CD4-positive, alpha-beta T cell (primary cell): Measurements from ENCODE around the gene NREP. TPM values are rescaled to one million over a fixed set of nuclear protein-coding genes. Genes with fewer than 3 reads are reported as not detected.

Experiments used
- ATAC-seq: fragments of 200-7000 bp; cut with Tn5 transposase; one replicate; pipeline ENCODE4 v1.10.0; 2022; ENCODE audit warnings: mild to moderate bottlenecking; ENCODE audit not compliant: poor library complexity
- CTCF ChIA-PET: fragments of 350-600 bp; sonication (Branson Sonifier 250); formaldehyde crosslinking; loops from one replicate; lab custom pipeline; 2021; ENCODE audit warnings: antibody characterized with exemption, inconsistent platforms; lab: Charles Lee
- POLR2A ChIA-PET: fragments of 350-600 bp; sonication (Branson Sonifier 250); formaldehyde crosslinking; loops from one replicate; lab custom pipeline; 2021; ENCODE audit warnings: antibody characterized with exemption, inconsistent platforms; lab: Charles Lee
- DNase-seq, 14 experiments: peaks; one replicate each; pipeline ENCODE4 v3.0.0-alpha.2; 2013 to 2020; ENCODE audit warnings: mixed read lengths in 2 of 14
- H3K27ac ChIP-seq, 2 donors: one replicate each; pipeline versions ENCODE4 v1.5.1 to v1.7.0; 2013; ENCODE audit warnings: low read length in 2 of 2, low read depth in 1 of 2, mild to moderate bottlenecking in 1 of 2
- H3K27me3 ChIP-seq, 2 experiments: 1 replicate in 1 of 2; 2 replicates in 1 of 2; pipeline versions ENCODE4 v1.6.1 to v1.7.0; 2013; ENCODE audit warnings: low read length in 2 of 2, control low read depth in 1 of 2, mild to moderate bottlenecking in 1 of 2, moderate library complexity in 1 of 2; ENCODE audit not compliant: insufficient read depth in 2 of 2, control insufficient read depth in 1 of 2
- H3K36me3 ChIP-seq: one replicate; pipeline ENCODE4 v1.6.1; 2013; ENCODE audit warnings: low read length, control low read depth; ENCODE audit not compliant: insufficient read depth
- H3K4me1 ChIP-seq: one replicate; pipeline ENCODE4 v1.6.1; 2013; ENCODE audit warnings: low read length, control low read depth; ENCODE audit not compliant: insufficient read depth
- H3K4me3 ChIP-seq: one replicate; pipeline ENCODE4 v1.5.1; 2013; ENCODE audit warnings: mild to moderate bottlenecking, low read length, moderate library complexity
- H3K9me3 ChIP-seq, 2 experiments: 1 replicate in 1 of 2; 2 replicates in 1 of 2; pipeline versions ENCODE4 v1.6.1 to v1.7.0; 2013; ENCODE audit warnings: low read length in 2 of 2, mild to moderate bottlenecking in 2 of 2, control low read depth in 1 of 2, moderate library complexity in 1 of 2; ENCODE audit not compliant: control insufficient read depth in 1 of 2, insufficient read depth in 1 of 2
- H3K27ac Mint-ChIP-seq: one replicate; pipeline ENCODE4 v1.8.0; 2020; ENCODE audit warnings: mixed read lengths
- H3K27me3 Mint-ChIP-seq: one replicate; pipeline ENCODE4 v1.8.0; 2021; ENCODE audit warnings: mixed read lengths
- H3K36me3 Mint-ChIP-seq: one replicate; pipeline ENCODE4 v1.8.0; 2021; ENCODE audit warnings: low read depth, mixed read lengths
- H3K4me1 Mint-ChIP-seq: one replicate; pipeline ENCODE4 v1.8.0; 2021; ENCODE audit warnings: low read depth, mixed read lengths
- H3K4me3 Mint-ChIP-seq: one replicate; pipeline ENCODE4 v1.8.0; 2020; ENCODE audit warnings: mild to moderate bottlenecking, mixed read lengths
- H3K9me3 Mint-ChIP-seq: one replicate; pipeline ENCODE4 v1.8.0; 2020; ENCODE audit warnings: mixed read lengths
- CTCF ChIP-seq: fragments of 200-600 bp; IDR thresholded peaks from one replicate; pipeline ENCODE4 v1.8.0; 2022; ENCODE audit warnings: antibody characterized with exemption, mild to moderate bottlenecking
- intact Hi-C, 2 experiments: fragments of 100-400 bp; cut with DNase I in 1 of 2; cut with micrococcal nuclease in 1 of 2; formaldehyde crosslinking; loops; one replicate each; pipeline versions ENCODE4 v1.15.1 to v1.9.0; 2023 to 2025; cut with DNase I, micrococcal nuclease
- total RNA-seq, 174 experiments: library from RNA in 2 of 174; stranded (reverse) in 2 of 174; gene quantifications; one replicate each; pipeline ENCODE4 v1.2.3 and lab custom pipeline; 2021 to 2026

Gene NREP
- total RNA-seq, 2 experiments from 2014 or later: 2.3 to 2.9 TPM

DNA sequence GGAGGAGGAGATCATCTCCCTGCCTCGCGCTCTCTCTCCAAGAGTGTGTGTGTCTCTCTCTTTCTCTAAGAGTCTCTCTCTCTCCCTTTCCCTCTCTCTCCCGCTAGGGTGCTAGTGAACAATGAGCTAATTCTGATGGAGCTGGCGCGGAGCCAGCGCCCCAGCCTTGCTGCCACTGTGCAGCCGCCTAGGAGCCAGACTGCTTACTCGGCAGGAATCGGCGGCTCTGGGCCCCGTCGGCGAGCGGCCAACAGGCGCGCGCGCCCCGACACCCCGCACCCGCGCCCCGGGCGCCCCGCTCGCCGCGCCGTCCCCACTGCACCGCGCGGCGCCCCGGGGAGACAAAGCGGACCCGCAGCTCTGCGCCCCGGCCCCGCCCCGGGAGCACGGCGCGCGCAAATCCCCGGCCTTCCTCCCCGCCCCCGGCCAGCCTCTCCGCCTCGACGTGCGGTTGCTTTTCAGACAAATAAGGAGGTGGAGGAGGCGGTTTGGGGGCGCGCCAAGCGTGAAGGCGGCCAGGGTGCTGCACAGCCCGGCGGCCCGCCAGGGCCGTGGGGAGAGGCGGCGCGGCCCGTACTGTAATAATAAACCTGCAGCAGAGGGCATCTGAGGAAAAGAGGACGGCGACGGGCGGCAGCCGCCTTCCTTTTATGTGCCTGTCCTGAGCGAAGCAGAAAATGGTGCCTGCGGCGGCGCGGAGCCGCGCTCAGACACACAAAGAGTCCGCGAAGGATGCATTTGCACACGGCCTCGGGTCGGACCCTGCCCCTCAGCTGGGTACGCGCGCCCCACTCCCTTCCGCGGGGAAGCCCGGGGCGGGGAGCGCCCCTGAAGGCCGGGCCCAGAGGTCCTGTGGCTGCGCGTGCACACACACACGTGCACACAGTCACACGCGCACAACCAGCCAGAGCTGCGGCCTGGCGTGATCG, 625 bp upstream of the NREP start:
- peak overlapping the region; percentile 94 for H3K4me3 Mint-ChIP-seq
- no peaks in the 10 kb centered on the region for H3K9me3 Mint-ChIP-seq
- CTCF ChIA-PET: no interaction called here
- Histone ChIP-seq H3K4me1 (peaks cover 5% of the 10 kb centered on the region), H3K27me3 (no peaks in the 10 kb centered on the region), H3K36me3 (no peaks in the 10 kb centered on the region), H3K4me3 (peak overlapping the region; percentile 67), H3K9me3 (peaks cover 0 to 4% of the 10 kb centered on the region in 2 experiments), H3K27ac (peak overlapping the region in 1 of 2 donors; percentile 16)
- H3K27me3 Mint-ChIP-seq: no peaks in the 10 kb centered on the region
- POLR2A ChIA-PET: interaction anchor here (0.6 to 1.8 kb wide), 6 partner anchors 10 to 1219 kb away, joined by 3 to 7 read pairs (median 3); no protein-coding TSS in a partner anchor
- TF ChIP-seq CTCF: no peak
- peak overlapping the region; percentile 79 for H3K27ac Mint-ChIP-seq
- peaks cover 4% of the 10 kb centered on the region for H3K36me3 Mint-ChIP-seq
- ATAC-seq (peak; percentile 79), DNase-seq (peak; percentile 46 to 87 (median 75))
- peaks cover 28% of the 10 kb centered on the region for H3K4me1 Mint-ChIP-seq
- intact Hi-C loops: loop anchor here (2.0 to 10.0 kb wide), 3 partner anchors 403 to 947 kb away; no protein-coding TSS in a partner anchor

GRCh38 chr5:111755942-111756381, 1.0 kb downstream of the NREP start:
- Mint-ChIP-seq H3K4me1 (peaks cover 28% of the 10 kb centered on the region), H3K27ac (peak overlapping the region; percentile 79), H3K27me3 (no peaks in the 10 kb centered on the region), H3K9me3 (no peaks in the 10 kb centered on the region), H3K4me3 (peak overlapping the region; percentile 94), H3K36me3 (peaks cover 4% of the 10 kb centered on the region)
- no peak for TF ChIP-seq CTCF
- ChIA-PET POLR2A (no interaction called here), CTCF (no interaction called here)
- H3K4me1 ChIP-seq: peaks cover 5% of the 10 kb centered on the region
- ATAC-seq (no peak), DNase-seq (no peak)
- no peak overlapping the region for H3K27ac ChIP-seq
- no peaks in the 10 kb centered on the region for H3K27me3 ChIP-seq
- intact Hi-C loops: loop anchor here (2.0 to 10.0 kb wide), 3 partner anchors 405 to 949 kb away; no protein-coding TSS in a partner anchor
- H3K4me3 ChIP-seq: no peak overlapping the region
- no peaks in the 10 kb centered on the region for H3K36me3 ChIP-seq
- H3K9me3 ChIP-seq: peaks cover 0 to 4% of the 10 kb centered on the region in 2 experiments

GRCh38 chr5:111755345-111755941, 1.6 kb downstream of the NREP start:
- Histone ChIP-seq H3K4me3 (no peak overlapping the region), H3K27me3 (no peaks in the 10 kb centered on the region), H3K27ac (no peak overlapping the region), H3K9me3 (peaks cover 0 to 4% of the 10 kb centered on the region in 2 experiments), H3K36me3 (no peaks in the 10 kb centered on the region), H3K4me1 (peaks cover 5% of the 10 kb centered on the region)
- Mint-ChIP-seq H3K36me3 (peaks cover 4% of the 10 kb centered on the region), H3K27ac (peak overlapping the region; percentile 79), H3K27me3 (no peaks in the 10 kb centered on the region), H3K4me3 (peak overlapping the region; percentile 94), H3K9me3 (no peaks in the 10 kb centered on the region), H3K4me1 (peaks cover 28% of the 10 kb centered on the region)
- no peak for TF ChIP-seq CTCF
- no peak for DNase-seq
- CTCF ChIA-PET: no interaction called here
- intact Hi-C loops: loop anchor here in 1 of 2 experiments (5.0 to 10.0 kb wide), 2 partner anchors 407 to 949 kb away; no protein-coding TSS in a partner anchor
- POLR2A ChIA-PET: no interaction called here
- ATAC-seq: no peak
